Astrocyte of the cerebellum (primary cell): ENCODE data around the gene KCNK10.

Experiments
- DNase-seq: peaks from one replicate; pipeline ENCODE4 v3.0.0-alpha.2; 2011; ENCODE audit warnings: low read depth
- H3K4me3 ChIP-seq: 2 replicates; pipeline ENCODE4 v1.5.1; 2011; ENCODE audit warnings: mild to moderate bottlenecking, low read depth, low read length, moderate library complexity
- in situ Hi-C: cut with HindIII; loops from 2 replicates; pipeline ENCODE4 v1.10.0; 2017; ENCODE audit warnings: low sequenced_read_pairs
- TF ChIP-seq, protein P1 (sequence below): IDR thresholded peaks from 2 replicates; pipeline ENCODE4 v1.5.1; 2012; ENCODE audit warnings: low read length, low read depth, moderate library complexity, mild to moderate bottlenecking; ENCODE audit errors: missing control alignments

KCNK10 gene

DNA sequence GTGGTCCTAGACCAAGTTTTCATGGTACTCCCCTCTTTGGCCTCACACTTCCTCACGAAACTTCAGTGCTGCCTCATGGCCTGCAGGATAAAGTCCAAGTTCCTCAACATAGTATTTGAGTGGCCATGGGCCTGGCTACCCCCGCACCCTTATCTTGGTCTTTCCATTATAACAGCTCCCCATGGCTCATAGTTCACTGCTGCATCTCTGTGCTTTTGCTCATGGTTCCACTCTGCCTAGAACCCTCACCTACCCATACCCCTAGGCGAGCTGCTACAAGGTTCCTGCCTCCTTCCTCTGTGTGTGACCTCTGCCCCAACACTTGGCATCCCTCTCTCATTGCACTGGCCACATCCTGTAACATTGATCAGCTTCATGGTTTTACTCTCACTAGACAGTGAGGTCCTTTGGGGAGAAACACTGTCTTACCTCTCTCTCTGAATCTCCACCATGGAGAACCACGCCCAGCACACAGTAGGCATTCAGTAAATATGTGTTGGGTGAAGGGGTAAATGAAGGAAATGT lies 159.3 kb downstream of the KCNK10 start:
- H3K4me3 ChIP-seq = no peak overlapping the region
- no peak for DNase-seq
- TF ChIP-seq, protein P1, sequence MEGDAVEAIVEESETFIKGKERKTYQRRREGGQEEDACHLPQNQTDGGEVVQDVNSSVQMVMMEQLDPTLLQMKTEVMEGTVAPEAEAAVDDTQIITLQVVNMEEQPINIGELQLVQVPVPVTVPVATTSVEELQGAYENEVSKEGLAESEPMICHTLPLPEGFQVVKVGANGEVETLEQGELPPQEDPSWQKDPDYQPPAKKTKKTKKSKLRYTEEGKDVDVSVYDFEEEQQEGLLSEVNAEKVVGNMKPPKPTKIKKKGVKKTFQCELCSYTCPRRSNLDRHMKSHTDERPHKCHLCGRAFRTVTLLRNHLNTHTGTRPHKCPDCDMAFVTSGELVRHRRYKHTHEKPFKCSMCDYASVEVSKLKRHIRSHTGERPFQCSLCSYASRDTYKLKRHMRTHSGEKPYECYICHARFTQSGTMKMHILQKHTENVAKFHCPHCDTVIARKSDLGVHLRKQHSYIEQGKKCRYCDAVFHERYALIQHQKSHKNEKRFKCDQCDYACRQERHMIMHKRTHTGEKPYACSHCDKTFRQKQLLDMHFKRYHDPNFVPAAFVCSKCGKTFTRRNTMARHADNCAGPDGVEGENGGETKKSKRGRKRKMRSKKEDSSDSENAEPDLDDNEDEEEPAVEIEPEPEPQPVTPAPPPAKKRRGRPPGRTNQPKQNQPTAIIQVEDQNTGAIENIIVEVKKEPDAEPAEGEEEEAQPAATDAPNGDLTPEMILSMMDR = no peak
- in situ Hi-C loops = no loop called here

DNA sequence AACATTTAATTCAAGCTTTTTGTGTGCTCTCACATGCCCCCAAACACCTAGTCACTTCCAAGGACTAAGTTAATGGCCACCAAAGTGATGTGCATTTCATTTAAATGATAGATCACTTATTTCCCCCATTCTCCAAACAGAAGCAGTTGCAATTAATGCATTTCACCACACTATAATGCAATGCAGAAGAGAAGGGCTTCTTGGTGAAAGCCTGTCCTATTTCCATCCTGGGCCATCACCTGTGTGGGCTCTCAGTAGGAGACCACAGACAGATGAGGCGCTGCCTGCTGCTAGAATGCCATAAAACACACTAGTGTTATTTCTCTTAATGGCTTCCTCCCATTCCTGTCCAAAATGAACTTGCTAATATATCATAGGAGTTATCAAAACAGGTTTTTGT lies 166.9 kb downstream of the KCNK10 start:
- TF ChIP-seq, protein P1 = no peak
- in situ Hi-C loops = no loop called here
- no peak overlapping the region for H3K4me3 ChIP-seq
- DNase-seq = no peak

DNA sequence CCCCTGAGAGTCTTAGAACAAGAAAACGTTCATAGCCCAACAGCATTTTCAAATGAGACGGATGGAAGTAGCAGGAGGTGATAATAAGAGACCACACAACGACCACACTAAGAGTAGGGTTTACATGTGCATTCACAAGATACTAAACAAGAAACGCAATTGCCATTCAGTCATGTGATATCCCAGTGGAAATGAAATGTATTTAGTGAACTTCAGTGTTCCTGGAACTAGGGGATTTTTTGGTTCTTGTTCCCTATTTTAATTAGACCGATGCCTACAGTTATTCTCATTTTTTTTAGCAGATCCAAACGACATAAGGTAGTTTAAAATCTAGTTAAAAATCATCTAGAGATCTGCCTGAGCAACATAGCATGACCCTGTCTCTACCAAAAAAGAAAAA lies 168.1 kb downstream of the KCNK10 start:
- DNase-seq = no peak
- no peak overlapping the region for H3K4me3 ChIP-seq
- in situ Hi-C loops = no loop called here
- TF ChIP-seq, protein P1 = no peak

DNA sequence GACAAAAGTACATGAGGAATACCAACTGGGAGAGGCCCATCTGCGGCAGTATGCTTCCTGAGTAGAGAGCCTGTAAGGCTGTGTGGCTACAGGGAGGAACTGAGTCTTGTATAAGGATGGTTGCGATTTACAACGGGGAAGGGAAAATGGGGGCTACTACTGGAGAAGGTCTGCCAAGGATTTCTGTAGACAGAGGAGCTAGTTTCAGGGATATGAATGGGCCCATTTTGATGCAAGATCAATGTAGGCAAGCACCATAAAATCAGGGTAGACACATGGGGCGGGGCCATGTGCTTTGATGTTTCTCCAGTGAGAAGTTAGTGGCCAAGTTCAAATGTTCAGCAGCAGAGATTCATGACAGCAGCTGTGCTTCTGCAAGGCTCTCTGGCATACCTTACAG lies 168.7 kb downstream of the KCNK10 start:
- TF ChIP-seq, protein P1 = no peak
- no peak for DNase-seq
- no peak overlapping the region for H3K4me3 ChIP-seq
- in situ Hi-C loops = no loop called here

DNA sequence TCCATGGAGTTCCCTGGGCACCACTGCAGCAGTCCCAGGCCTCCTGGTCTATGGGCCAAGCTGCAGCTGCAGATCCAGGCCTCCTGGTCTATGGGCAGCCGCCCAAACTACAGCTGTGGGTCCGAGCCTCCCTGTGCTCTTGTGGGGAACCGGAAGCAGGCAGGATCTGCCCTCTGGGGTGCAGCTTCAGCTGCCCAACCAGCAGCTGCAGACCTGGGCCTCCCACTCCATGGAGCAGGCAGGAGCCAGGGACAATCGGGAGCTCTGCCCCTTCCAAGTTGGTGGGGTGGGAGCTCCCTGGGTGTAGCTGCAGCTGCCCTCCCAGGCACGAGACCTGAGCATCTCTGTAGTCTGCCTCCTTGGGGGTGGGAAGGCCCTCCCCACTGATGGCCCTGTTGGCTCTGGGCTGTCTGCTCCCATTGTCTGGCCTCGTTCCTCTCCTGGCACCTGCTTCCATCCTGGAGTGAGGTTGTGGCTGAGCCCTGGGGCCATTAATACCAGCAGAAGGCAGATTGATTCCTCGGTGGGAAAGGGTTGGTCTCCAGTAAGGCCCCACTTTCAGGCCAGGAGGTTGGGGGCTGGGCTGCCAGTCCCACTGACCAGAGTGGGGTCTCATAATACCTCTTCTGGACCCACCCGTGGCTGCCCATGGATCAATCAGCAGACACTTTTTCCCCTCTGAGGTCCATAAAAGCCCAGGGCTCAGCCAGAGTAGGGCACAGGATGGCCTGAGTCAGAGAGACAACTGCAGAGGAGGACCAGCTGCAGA lies 176.0 kb downstream of the KCNK10 start:
- DNase-seq = no peak
- TF ChIP-seq, protein P1 = no peak
- H3K4me3 ChIP-seq = no peak overlapping the region
- in situ Hi-C loops = no loop called here

DNA sequence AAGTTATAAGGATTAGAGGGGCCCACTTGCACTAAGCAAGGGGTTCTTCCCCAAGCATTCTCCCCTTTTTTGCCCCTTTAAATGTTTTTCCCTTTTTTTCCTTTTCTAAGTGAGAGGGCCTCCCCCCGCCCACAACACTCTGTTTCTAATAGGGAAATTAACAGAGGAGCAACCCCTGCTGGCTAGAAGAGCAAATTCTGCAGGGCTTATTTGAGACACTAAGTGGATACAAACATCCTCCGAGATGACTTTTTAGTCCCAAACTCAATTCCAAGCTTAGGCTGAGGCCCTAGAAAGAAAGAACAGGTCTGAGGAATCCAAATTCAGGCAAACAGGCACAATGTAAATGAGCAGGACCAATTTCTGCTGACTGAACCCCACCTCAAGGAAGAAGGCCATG lies 179.3 kb downstream of the KCNK10 start:
- no peak for DNase-seq
- in situ Hi-C loops = no loop called here
- TF ChIP-seq, protein P1 = no peak
- H3K4me3 ChIP-seq = no peak overlapping the region

DNA sequence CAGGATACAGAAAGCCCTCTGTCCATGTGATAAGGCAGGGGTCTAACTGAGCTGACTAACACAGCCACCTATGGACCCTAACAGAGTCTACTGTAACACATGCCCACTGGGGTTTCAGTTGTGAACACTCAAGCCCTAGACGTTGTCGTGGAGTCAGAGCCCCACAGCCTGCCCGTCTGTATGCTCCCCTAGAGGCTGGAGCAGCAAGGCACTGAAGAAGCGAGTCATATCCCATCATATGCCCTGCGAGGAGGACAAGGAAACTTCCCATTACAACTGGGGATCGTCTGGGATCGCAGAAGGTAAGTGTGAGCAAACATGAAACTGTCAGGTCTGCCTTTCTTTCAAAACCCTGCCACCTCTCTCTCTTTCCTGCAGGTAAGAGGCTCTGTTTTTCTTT lies 180.1 kb downstream of the KCNK10 start:
- in situ Hi-C loops = no loop called here
- no peak for DNase-seq
- TF ChIP-seq, protein P1 = no peak

More for the DNA sequence above, 180.1 kb downstream of the KCNK10 start:
- H3K4me3 ChIP-seq = no peak overlapping the region
